DMS53 treated with DMSO at 0.1 percent for 48 hours (cell line): Measurements from ENCODE around the gene DISP2.
A peak's percentile ranks its signal among the peaks of the same experiment; 100 is the strongest.

ENCODE experiments used
- DNase-seq: peaks from one replicate; lab custom pipeline; 2025; ENCODE audit not compliant: unreplicated experiment; lab: John Stamatoyannopoulos, UW

Gene DISP2

DNA sequence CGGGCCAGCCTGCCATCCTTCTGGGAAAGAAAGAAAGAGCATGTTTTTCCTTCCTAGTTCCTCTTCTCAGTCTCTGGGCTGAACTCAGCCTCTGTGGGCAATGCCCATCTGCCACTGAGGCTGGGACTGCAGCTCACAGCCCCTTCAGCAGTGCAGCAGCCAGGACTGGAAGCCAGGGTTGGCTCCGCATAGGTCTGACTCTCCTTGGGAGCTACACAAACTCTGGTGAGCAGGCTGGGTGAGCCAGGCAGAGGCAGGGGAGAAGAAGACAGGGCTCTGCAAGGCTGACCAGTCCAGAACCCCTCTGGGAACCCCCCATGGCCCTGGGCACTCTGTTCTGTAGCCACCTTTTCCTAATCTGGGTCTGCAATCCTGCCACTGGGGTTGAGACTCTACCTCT, 3.6 kb downstream of the DISP2 start:
- DNase-seq, result no peak

DNA sequence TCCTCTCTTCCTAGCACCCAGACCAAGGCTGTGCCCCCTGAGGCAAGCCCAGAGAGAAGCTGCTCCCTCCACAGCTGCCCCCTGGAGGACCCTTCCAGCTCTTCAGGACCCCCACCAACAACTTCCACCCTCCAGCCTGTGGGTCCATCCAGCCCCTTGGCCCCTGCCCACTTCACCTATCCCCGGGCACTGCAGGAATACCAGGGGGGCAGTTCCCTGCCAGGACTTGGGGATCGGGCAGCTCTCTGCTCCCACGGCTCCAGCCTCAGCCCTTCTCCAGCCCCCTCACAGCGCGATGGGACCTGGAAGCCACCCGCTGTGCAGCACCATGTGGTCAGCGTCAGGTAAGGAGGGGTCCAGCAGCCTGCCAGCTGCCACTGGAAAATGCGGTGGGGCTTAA, 5.6 kb downstream of the DISP2 start:
- no peak for DNase-seq

DNA sequence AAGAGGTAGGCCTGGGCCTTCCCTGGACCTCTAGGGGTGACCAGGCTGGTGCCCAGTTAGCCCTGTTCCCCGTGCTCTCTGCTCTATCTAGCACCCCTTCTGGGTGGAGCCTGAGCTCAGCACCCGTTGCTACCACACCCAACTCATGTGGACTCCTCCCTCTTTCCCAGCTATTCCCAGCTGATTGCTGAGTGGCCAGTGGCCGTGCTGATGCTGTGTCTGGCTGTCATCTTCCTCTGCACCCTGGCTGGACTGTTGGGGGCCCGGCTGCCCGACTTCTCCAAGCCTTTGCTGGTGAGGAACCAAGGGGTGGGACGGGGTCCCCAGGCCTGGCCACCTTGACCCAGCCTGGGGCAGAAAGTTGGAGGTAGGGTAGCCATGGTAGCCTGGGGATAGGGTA, 6.2 kb downstream of the DISP2 start:
- no peak for DNase-seq

DNA sequence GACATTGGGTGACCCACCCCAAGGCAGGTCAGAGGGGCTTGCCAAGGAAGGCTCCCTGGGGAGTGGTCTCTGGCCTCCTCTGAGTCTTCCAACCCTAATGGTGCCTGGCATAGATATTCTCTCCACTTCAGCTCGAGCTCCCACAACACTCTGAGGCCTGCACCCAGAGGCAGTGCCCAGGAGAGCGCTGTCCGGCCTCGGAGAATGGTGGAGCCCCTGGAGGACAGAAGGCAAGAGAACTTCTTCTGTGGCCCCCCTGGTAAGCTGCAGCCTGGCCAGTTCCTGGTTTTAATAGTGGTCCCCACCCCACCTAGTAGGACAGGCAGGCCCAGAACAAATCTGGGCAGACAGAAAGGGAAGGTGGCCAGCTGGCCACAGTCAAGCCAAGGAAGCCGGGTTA, 7.0 kb downstream of the DISP2 start:
- no peak for DNase-seq

DNA sequence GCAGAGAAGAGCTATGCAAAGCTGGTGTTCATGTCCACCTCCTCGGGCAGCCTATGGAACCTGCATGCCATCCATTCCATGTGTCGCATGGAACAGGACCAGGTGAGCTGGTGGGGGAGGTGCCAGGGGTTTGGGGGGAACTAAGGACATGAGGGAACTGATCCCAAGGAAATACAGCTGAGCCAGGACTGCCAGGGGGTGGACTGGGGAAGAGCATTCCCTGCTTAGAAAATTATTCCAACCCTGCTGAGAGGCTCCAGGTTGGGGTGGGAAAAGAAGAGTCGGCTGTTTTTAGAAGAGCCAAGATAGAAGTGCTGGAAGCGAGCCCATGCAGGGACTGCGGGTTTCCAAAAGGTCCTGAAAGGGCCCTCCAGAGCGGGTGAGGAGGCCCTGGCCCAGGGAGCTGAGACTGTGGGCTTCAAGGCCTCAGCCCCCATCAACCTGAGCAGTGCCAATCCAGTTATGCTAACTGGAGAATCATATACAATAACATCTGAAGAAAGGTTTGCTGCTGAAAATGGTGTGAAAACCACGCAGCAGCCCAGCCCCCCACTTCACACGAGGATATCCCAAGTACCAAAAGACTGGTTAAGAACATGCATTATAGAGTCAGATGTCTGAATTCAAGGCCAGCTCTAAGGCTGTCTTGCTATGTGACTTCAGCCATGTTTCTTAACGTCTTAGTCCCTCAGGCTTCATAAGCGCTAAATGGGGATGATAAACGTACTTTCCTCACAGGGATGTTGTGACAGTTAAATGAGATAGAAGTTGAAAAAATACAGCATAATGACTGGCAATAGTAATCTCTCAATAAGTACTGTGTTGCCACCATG, 7.8 kb downstream of the DISP2 start:
- no peak for DNase-seq

DNA sequence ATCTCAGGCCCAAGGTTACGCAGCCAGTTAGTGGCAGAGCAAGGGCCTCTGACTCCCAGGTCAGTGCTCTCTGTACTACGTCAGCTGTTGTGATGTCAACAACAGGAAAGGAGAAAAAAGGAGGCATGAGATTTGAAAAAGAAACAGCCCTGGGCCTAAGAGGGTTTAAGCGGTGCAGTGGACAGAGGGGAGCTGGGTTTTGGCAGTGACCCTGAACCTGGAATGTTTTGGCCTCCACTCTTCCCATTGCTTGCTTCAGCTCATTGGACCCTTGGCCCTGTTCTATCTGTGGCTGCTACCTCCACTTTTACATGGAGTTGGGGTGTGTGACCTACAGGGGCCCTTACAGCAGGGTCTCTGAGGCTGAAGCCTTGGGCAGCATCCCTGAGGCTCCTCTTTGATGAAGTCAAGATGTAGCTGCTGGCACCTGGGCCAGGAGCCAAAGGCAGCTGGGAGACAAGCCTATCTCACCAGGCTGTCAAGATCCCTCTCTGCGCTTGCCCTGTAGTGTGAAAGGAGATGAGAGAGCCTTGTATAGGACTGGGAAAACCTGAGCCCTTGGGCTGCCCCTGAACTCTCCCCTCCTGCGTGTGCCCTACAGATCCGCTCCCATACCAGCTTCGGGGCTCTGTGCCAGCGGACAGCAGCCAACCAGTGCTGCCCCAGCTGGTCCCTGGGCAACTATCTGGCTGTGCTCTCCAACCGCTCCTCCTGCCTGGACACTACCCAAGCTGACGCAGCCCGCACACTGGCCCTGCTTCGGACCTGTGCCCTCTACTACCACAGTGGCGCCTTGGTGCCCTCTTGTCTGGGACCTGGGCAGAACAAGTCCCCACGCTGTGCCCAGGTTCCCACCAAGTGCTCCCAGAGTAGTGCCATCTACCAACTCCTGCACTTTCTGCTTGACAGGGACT, 8.7 kb downstream of the DISP2 start:
- DNase-seq, result no peak

DNA sequence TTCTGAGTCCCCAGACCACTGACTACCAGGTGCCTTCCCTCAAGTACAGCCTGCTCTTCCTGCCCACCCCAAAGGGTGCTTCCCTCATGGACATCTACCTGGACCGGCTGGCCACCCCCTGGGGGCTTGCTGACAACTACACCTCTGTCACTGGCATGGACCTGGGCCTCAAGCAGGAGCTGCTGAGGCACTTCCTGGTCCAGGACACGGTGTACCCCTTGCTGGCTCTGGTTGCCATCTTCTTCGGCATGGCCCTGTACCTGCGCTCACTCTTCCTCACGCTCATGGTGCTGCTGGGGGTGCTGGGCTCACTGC, 9.3 kb downstream of the DISP2 start:
- DNase-seq, result no peak

DNA sequence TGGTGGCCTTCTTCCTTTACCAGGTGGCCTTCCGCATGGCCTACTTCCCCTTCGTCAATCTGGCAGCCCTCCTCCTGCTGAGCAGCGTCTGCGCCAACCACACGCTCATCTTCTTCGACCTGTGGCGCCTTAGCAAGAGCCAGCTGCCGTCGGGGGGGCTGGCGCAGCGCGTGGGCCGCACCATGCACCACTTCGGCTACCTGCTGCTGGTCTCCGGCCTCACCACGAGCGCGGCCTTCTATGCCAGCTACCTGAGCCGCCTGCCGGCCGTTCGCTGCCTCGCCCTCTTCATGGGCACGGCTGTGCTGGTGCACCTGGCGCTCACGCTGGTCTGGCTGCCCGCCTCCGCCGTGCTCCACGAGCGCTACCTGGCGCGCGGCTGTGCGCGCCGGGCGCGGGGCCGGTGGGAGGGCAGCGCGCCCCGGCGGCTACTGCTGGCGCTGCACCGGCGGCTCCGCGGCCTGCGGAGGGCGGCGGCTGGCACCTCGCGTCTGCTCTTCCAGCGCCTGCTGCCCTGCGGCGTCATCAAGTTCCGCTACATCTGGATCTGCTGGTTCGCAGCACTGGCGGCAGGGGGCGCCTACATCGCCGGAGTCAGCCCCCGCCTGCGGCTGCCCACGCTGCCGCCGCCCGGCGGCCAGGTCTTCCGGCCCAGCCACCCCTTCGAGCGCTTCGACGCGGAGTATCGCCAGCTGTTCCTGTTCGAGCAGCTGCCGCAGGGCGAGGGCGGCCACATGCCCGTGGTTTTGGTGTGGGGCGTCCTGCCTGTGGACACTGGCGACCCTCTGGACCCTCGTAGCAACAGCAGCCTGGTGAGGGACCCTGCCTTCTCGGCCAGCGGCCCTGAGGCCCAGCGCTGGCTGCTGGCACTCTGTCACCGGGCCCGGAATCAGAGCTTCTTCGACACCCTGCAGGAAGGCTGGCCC, 9.9 kb downstream of the DISP2 start:
- DNase-seq, result peak; percentile 93

DNA sequence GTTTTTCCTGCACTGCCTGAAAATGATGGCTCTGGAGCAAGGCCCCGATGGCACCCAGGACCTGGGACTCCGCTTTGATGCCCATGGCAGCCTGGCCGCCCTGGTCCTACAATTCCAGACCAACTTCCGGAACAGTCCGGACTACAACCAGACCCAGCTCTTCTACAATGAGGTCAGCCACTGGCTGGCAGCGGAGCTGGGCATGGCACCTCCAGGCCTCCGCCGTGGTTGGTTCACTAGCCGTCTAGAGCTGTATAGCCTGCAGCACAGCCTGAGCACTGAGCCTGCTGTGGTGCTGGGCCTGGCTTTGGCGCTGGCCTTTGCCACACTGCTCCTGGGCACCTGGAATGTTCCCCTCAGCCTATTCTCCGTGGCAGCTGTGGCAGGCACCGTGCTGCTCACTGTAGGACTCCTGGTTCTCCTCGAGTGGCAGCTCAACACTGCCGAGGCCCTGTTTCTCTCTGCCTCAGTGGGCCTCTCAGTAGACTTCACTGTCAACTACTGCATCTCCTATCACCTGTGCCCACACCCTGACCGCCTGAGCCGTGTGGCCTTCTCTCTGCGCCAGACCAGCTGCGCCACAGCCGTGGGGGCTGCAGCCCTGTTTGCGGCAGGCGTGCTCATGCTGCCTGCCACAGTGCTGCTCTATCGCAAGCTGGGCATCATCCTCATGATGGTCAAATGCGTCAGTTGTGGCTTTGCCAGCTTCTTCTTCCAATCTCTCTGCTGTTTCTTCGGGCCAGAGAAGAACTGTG, 10.9 kb downstream of the DISP2 start:
- no peak for DNase-seq

DNA sequence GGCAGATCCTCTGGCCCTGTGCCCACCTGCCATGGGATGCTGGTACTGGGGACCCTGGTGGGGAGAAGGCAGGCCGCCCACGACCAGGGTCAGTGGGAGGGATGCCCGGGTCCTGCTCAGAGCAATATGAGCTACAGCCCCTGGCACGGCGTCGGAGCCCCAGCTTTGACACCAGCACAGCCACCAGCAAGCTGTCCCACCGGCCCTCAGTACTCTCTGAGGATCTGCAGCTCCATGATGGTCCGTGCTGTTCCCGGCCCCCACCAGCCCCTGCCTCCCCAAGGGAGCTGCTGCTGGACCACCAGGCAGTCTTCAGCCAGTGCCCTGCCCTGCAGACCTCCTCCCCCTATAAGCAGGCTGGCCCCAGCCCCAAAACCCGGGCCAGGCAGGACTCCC, 11.5 kb downstream of the DISP2 start:
- DNase-seq, result no peak

DNA sequence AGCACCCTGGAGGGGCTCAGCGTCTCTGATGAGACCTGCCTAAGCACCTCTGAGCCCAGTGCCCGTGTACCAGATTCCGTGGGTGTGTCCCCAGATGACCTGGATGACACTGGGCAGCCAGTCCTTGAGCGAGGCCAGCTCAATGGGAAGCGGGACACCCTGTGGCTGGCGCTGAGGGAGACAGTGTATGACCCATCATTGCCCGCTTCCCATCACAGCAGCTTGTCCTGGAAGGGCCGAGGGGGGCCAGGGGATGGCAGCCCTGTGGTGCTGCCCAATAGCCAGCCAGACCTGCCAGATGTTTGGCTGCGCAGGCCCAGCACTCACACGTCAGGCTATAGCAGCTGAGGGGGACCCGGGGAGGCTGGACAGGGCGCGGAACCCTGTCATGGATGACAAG, 12.0 kb downstream of the DISP2 start:
- no peak for DNase-seq

DNA sequence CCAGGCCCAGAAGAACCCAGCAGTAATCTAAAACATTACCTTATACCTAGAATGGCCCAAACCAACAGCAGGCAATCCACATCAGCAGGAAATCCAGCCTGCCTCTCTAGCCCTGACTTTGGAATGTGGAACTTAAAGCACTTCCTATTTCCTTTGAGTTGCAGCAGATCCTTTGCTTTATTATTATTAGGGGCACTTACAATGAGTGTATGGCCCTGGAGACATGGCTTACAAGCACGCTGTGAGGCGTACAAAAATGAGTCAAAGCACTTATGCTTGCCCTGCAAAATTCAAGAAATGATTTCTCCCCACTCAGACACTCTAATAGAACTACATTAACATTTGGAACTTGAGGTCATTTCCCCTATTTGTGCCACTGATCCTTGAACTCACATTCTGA, 15.0 kb downstream of the DISP2 start:
- DNase-seq, result no peak

DNA sequence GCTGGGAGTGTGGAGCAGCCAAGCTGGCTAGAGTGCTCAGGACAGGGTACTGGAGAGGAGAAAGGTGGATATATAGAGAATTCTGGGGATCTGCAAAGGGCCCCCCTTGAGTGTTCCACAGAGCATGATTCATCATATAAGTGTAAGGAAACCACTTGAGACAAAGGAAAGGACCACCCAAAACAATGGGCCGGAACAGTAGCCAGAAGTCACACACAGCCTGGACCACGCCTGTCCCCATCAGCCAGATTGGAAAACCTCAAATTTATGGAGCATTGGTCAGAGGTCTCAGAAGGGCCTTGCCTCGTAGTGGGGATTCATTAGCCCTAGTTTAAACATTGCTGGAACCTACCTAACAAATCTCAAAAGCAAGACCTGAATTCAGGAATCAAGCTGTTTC, 19.6 kb downstream of the DISP2 start:
- DNase-seq, result no peak

DNA sequence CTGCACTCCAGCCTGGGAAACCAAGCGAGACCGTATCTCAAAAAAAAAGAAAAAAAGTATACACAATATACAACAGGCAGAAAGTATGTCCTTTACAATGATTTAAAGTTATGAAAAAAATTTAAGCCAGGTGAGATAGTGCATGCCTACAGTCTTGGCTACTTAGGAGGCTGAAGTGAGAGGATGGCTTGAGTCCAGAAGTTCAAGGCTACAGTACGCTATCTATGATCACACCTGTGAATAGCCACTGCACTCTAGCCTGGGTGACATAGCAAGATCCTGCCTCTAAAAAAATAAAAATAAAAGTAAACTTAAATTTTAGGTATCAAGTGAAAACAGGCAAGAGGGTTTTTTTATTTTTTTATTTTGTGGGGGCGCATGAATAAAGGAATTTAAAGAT, 21.4 kb downstream of the DISP2 start:
- no peak for DNase-seq

DNA sequence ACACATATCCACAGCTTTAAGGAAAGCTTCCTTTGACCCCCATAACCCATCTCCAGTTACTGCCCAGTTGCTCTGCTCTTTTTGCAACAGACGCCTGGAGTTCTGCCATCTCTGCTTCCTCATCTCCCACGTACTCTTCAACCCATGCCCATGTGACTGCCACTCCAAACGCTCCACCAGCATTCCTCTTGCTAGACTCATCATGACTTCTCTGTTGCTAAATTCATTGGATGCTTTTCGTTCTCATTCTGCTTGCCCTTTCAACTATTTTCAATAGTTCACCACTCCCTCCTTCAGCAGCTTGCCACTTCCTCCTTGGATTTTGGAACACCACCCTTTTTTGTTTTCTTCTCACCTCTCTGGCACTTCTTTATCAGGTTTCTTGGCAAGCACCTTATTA, 21.8 kb downstream of the DISP2 start:
- no peak for DNase-seq

DNA sequence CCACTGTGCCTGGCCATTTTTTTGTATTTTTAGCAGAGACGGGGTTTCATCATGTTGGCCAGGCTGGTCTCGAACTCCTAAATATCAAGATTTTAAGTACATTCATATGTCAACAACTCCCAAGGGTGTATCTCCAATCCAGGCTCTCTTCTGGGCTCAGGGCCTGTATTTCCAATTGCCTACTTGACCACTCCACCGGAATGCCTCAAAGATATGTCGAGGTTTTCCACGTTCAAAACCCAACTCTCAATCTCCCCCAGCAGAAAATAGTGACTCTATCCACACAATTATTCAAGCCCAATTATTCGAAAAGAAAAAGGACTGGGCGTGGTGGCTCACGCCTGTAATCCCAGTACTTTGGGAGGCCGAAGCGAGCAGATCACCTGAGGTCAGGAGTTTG, 22.6 kb downstream of the DISP2 start:
- DNase-seq, result no peak

DNA sequence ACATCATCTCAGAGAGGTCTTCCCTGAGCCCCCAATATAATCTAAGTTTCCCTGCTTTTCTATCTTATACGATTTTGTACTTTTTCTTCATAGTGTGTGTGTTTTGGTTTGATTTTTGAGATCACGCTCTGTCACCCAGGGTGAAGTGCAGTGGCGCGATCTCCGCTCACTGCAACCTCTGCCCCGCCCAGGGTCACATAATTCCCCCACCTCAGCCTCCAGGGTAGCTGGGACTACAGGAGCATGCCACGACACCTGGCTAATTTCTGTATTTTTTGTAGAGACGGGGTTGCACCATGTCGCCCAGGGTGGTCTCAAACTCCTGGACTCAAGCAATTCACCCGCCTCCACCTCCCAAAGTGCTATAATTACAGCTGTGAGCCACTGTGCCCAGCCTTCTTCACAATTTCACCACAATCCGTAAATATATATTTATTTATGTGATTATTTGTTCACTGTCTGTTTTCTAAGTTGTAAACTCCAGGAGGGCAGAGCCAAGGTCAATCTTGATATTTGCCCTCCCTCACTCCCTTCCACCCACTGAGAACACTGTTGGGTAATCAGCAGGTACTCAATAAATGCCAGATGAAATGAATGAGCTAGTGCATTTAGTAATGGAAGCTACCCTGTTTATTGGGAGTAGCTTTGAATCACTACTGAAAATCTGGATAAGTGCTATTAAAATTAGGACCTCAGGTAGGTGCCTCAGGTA, 24.0 kb downstream of the DISP2 start:
- no peak for DNase-seq

DNA sequence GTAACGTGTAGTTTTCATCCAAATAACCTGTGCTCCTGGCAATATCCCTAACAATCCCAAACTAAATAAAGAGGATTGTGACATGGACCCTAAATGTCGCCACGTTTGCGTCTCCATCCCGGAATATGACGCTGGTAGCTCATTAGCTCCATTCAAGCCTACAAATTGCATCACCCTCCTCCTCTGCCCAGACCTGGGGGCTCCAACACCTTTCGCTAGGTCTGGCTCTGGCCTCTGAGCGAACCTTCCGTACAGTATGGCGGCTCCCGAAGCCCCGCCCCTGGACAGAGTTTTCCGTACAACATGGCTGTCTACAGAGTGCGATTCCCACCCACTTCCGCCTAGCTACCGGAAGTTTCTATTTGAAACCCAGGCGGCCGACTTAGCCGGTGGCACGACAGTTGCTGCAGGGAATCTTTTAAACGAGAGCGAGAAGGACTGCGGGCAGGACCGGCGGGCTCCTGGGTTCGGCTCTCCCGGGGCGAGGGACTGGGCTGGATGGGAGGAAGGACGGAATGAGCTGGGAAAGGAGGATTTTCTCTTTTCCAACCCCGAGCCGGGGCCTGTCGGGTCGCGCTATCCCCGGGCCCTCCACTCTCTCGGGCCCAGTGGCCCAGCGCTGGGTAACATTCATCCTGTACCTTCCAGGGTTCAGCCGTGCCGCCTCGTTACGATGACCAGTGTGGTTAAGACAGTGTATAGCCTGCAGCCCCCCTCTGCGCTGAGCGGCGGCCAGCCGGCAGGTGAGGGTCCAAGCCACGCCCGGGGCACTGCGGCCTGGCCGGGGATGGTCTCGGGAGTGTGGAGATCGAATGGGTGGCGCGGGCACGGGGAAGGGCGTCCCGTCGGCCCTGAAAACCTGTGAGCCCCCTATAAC, 24.8 kb downstream of the DISP2 start, which contains the start of gene KNSTRN:
TSS of gene KNSTRN (plus strand) at position 142 of the 877 bp plus-strand sequence. CDS start at position 257, 115 bp downstream.
- DNase-seq, result peak; percentile 77

DNA sequence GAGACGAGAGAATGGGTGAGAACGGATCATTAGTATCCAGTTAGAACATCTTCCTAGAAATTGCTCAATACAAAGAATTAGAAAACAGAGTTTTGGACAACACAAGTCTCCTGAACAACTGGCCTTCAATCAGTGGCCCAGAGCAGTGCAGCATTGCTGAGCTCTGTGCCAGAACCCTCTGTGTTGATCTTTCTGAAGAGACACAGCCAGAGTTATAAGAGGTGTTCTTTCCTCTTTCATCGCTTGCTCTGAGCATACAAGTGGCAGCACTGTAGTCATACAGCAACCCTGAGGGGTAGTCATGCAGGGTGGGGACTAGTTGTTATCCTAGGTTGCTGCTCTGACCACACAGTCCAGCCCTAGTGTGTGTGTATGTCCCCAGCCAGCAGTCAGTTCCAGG, 28.5 kb downstream of the DISP2 start:
- DNase-seq, result no peak
